ENCODE measurements around the gene CFL1. TPM values are rescaled to one million over a fixed set of nuclear protein-coding genes. Genes with fewer than 3 reads are reported as not detected.

The CFL1 gene
- total RNA-seq, 1 experiment from 2014 or later = 1,911 TPM

GRCh38 chr11:65857500-65857852 lies 504 bp downstream of the CFL1 start:
- no peak for TF ChIP-seq TCF7L2 (IDR thresholded peaks at IDR 0.05; ENCODE audit: low read depth, low read length)
- TF ChIP-seq REST (IDR thresholded peaks at IDR 0.05; ENCODE audit: insufficient read depth in 1 of 2, low read depth in 2 of 2, low read length in 1 of 2) = no peak
- TF ChIP-seq POLR2AphosphoS5 (IDR thresholded peaks at IDR 0.05; ENCODE audit: low read depth, low read length) = no peak
- no peak for TF ChIP-seq SIN3A (IDR thresholded peaks at IDR 0.05; ENCODE audit: borderline replicate concordance, insufficient read depth, low read depth, low read length)
- no peak for TF ChIP-seq CTCF (IDR thresholded peaks at IDR 0.05)
- ChIA-PET POLR2A (no interaction called here), CTCF (no interaction called here)
- no peak for DNase-seq (ENCODE audit: low read depth, low spot score)
- Histone ChIP-seq H3K36me3 (ENCODE audit: control insufficient read depth, insufficient read depth, low read length) (peaks cover 31% of the 10 kb centered on the region), H3K27me3 (ENCODE audit: control insufficient read depth, insufficient read depth, low read length) (no peaks in the 10 kb centered on the region), H3K27ac (ENCODE audit: low read length) (peak overlapping the region; percentile 93), H3K9me3 (ENCODE audit: control insufficient read depth, insufficient read depth, low read depth, low read length) (no peaks in the 10 kb centered on the region), H3K4me3 (ENCODE audit: low read depth in 2 of 2, low read length in 2 of 2) (peak overlapping the region; percentile 94 to 99), H3K4me1 (ENCODE audit: control insufficient read depth, insufficient read depth, low read length) (peaks cover 51% of the 10 kb centered on the region)
- in situ Hi-C loops (cut with HindIII; ENCODE audit: low pct_unique_long_range_greater_than_20kb, low sequenced_read_pairs) (no loop called here), intact Hi-C loops (cut with micrococcal nuclease; ENCODE audit: unreplicated experiment) (loop anchor here (10.0 kb wide), 1 partner anchor 303 kb away; the partner anchor contains the start of gene LTBP3)
- no TSS peak for BruUV-seq (replicated peaks)
- ATAC-seq = peak; percentile 0; the same call in 1 of the 2 replicates

GRCh38 chr11:65856689-65857499 lies 1.1 kb downstream of the CFL1 start:
- Histone ChIP-seq H3K4me1 (ENCODE audit: control insufficient read depth, insufficient read depth, low read length) (peaks cover 45% of the 10 kb centered on the region), H3K27ac (ENCODE audit: low read length) (peak overlapping the region; percentile 93), H3K27me3 (ENCODE audit: control insufficient read depth, insufficient read depth, low read length) (no peaks in the 10 kb centered on the region), H3K36me3 (ENCODE audit: control insufficient read depth, insufficient read depth, low read length) (peaks cover 31% of the 10 kb centered on the region), H3K4me3 (ENCODE audit: low read depth in 2 of 2, low read length in 2 of 2) (peak overlapping the region; percentile 94 to 99), H3K9me3 (ENCODE audit: control insufficient read depth, insufficient read depth, low read depth, low read length) (no peaks in the 10 kb centered on the region)
- ChIA-PET CTCF (no interaction called here), POLR2A (no interaction called here)
- ATAC-seq (peak; percentile 35), DNase-seq (ENCODE audit: low read depth, low spot score) (no peak)
- in situ Hi-C loops (cut with HindIII; ENCODE audit: low pct_unique_long_range_greater_than_20kb, low sequenced_read_pairs) (no loop called here), intact Hi-C loops (cut with micrococcal nuclease; ENCODE audit: unreplicated experiment) (loop anchor here (10.0 kb wide), 1 partner anchor 302 kb away; the partner anchor contains the start of gene LTBP3)
- no TSS peak for BruUV-seq (replicated peaks)
- TF ChIP-seq TCF7L2 (IDR thresholded peaks at IDR 0.05; ENCODE audit: low read depth, low read length) (no peak), POLR2AphosphoS5 (IDR thresholded peaks at IDR 0.05; ENCODE audit: low read depth, low read length) (peak; percentile 75)

GRCh38 chr11:65855927-65856363 lies 2.0 kb downstream of the CFL1 start:
- TF ChIP-seq CTCF (IDR thresholded peaks at IDR 0.05) = no peak
- no peak for TF ChIP-seq SIN3A (IDR thresholded peaks at IDR 0.05; ENCODE audit: borderline replicate concordance, insufficient read depth, low read depth, low read length)
- TF ChIP-seq POLR2AphosphoS5 (IDR thresholded peaks at IDR 0.05; ENCODE audit: low read depth, low read length) = peak; percentile 4; the same call in 1 of the 2 replicates
- TF ChIP-seq REST (IDR thresholded peaks at IDR 0.05; ENCODE audit: insufficient read depth in 1 of 2, low read depth in 2 of 2, low read length in 1 of 2) = no peak
- no TSS peak for BruUV-seq (replicated peaks)
- in situ Hi-C loops (cut with HindIII; ENCODE audit: low pct_unique_long_range_greater_than_20kb, low sequenced_read_pairs) = no loop called here
- Histone ChIP-seq H3K27ac (ENCODE audit: low read length) (peak overlapping the region; percentile 93), H3K4me3 (ENCODE audit: low read depth in 2 of 2, low read length in 2 of 2) (peak overlapping the region; percentile 94 to 99), H3K36me3 (ENCODE audit: control insufficient read depth, insufficient read depth, low read length) (peaks cover 29% of the 10 kb centered on the region), H3K4me1 (ENCODE audit: control insufficient read depth, insufficient read depth, low read length) (peaks cover 38% of the 10 kb centered on the region), H3K9me3 (ENCODE audit: control insufficient read depth, insufficient read depth, low read depth, low read length) (no peaks in the 10 kb centered on the region), H3K27me3 (ENCODE audit: control insufficient read depth, insufficient read depth, low read length) (no peaks in the 10 kb centered on the region)
- DNase-seq (ENCODE audit: low read depth, low spot score) (no peak), ATAC-seq (no peak)
- intact Hi-C loops (cut with micrococcal nuclease; ENCODE audit: unreplicated experiment) = loop anchor here (10.0 kb wide), 1 partner anchor 301 kb away; the partner anchor contains the start of gene LTBP3
- ChIA-PET CTCF (no interaction called here), POLR2A (no interaction called here)

Data from Panc1 (cell line).